HepG2 (cell line): ENCODE data around the gene NOC2L. TPM values are rescaled to one million over a fixed set of nuclear protein-coding genes. Genes with fewer than 3 reads are reported as not detected.

Source experiments
- ATAC-seq: fragments of 200-7000 bp; cut with Tn5 transposase; 3 replicates; pipeline ENCODE4 v1.9.1; 2020; ENCODE audit warnings: mild to moderate bottlenecking, moderate library complexity
- BruUV-seq: library from RNA; stranded (reverse); fragments of 400-500 nt; replicated peaks from 2 replicates; lab custom pipeline; 2021; lab: Mats Ljungman, UMichigan
- CTCF ChIA-PET: fragments of 300-600 bp; formaldehyde crosslinking; extraction: SDS; loops from one replicate; lab custom pipeline; 2021; ENCODE audit warnings: low total read pairs, inconsistent platforms, low intra/inter-chr PET ratio; lab: Yijun Ruan, JAX
- POLR2A ChIA-PET: fragments of 350-600 bp; sonication (Branson Sonifier 250); formaldehyde crosslinking; loops from one replicate; lab custom pipeline; 2020; ENCODE audit warnings: antibody characterized with exemption, inconsistent platforms; lab: Yijun Ruan, JAX
- DNase-seq: peaks from one replicate; pipeline ENCODE4 v3.0.0-alpha.2; 2015; ENCODE audit warnings: low spot score
- FAIRE-seq: peaks from 3 replicates; lab custom pipeline; 2011; peaks lifted over from hg19 to GRCh38; lab: Jason Lieb, UNC
- H2AFZ ChIP-seq: one replicate; pipeline ENCODE4 v1.6.1; 2011; ENCODE audit warnings: low read length, inconsistent platforms
- H3K27ac ChIP-seq: fragments of 300-600 bp; 3 replicates; pipeline ENCODE4 v1.8.0; 2011; ENCODE audit warnings: mixed run types, mild to moderate bottlenecking, mixed read lengths, low read length, inconsistent platforms; ENCODE audit not compliant: insufficient read depth; ENCODE audit errors: extremely low read length
- H3K27me3 ChIP-seq, 2 experiments: fragments of 200-600 bp in 1 of 2; 2 replicates in 1 of 2; 3 replicates in 1 of 2; pipeline versions ENCODE4 v1.6.0 to v1.8.0; 2011; ENCODE audit warnings: low read length in 2 of 2, mild to moderate bottlenecking in 2 of 2, moderate library complexity in 2 of 2, inconsistent platforms in 1 of 2; ENCODE audit not compliant: insufficient read depth in 2 of 2, control insufficient read depth in 1 of 2
- H3K36me3 ChIP-seq, 2 experiments: fragments of 200-600 bp in 1 of 2; replicated peaks in 1 of 2; 2 replicates in 1 of 2; 3 replicates in 1 of 2; pipeline versions ENCODE4 v1.5.1 to v1.8.0; 2011; ENCODE audit warnings: low read length in 2 of 2, inconsistent platforms in 1 of 2; ENCODE audit not compliant: insufficient read depth in 2 of 2, control insufficient read depth in 1 of 2
- H3K4me1 ChIP-seq: 2 replicates; pipeline ENCODE4 v1.5.1; 2012; ENCODE audit warnings: low read length, inconsistent platforms; ENCODE audit not compliant: insufficient read depth
- H3K4me2 ChIP-seq: 2 replicates; pipeline ENCODE4 v1.6.0; 2011; ENCODE audit warnings: low read depth, low read length, inconsistent platforms
- H3K4me3 ChIP-seq, 3 experiments: fragments of 200-600 bp in 1 of 3; sonication (generic), shearing (Covaris generic) in 1 of 3; replicated peaks in 1 of 3; 2 replicates each; pipeline ENCODE4 v1.5.1; 2011 to 2016; ENCODE audit warnings: low read length in 3 of 3, inconsistent platforms in 2 of 3, low read depth in 2 of 3, mild to moderate bottlenecking in 2 of 3, control low read depth in 1 of 3, mixed read lengths in 1 of 3; ENCODE audit not compliant: insufficient read depth in 1 of 3
- H3K79me2 ChIP-seq: one replicate; pipeline ENCODE4 v1.6.1; 2011; ENCODE audit warnings: low read length, inconsistent platforms; ENCODE audit not compliant: insufficient read depth
- H3K9ac ChIP-seq: 2 replicates; pipeline ENCODE4 v1.6.0; 2011; ENCODE audit warnings: mild to moderate bottlenecking, low read depth, low read length, inconsistent platforms; ENCODE audit not compliant: insufficient read depth
- H3K9me3 ChIP-seq: 2 replicates; pipeline ENCODE4 v1.5.1; 2012; ENCODE audit warnings: mild to moderate bottlenecking, low read length
- H4K20me1 ChIP-seq: 2 replicates; pipeline ENCODE4 v1.6.0; 2011; ENCODE audit warnings: inconsistent platforms, mild to moderate bottlenecking, low read length, moderate library complexity; ENCODE audit not compliant: insufficient read depth
- CAMTA2 ChIP-seq: sonication (generic); formaldehyde crosslinking; IDR thresholded peaks from 2 replicates; pipeline ENCODE4 v1.4.0; 2020; ENCODE audit warnings: mild to moderate bottlenecking, missing genetic modification reagents, borderline replicate concordance
- CERS6 ChIP-seq: sonication (generic); formaldehyde crosslinking; IDR thresholded peaks from 2 replicates; pipeline ENCODE4 v1.5.0; 2020; ENCODE audit warnings: missing genetic modification reagents
- FLYWCH1 ChIP-seq: sonication (generic); formaldehyde crosslinking; IDR thresholded peaks from 2 replicates; pipeline ENCODE4 v1.8.1; 2023; ENCODE audit warnings: mild to moderate bottlenecking, missing genetic modification reagents
- MTF1 ChIP-seq: sonication (generic); formaldehyde crosslinking; IDR thresholded peaks from 2 replicates; pipeline ENCODE4 v1.5.0; 2020; ENCODE audit warnings: missing genetic modification reagents
- RBM39 ChIP-seq: fragments of 200-400 bp; formaldehyde crosslinking; IDR thresholded peaks from one replicate; pipeline ENCODE4 v1.6.1; 2018; ENCODE audit warnings: antibody characterized with exemption, mild to moderate bottlenecking, low read depth, low read length; ENCODE audit not compliant: poor library complexity, severe bottlenecking
- TGIF2 ChIP-seq: IDR thresholded peaks from 2 replicates; pipeline ENCODE4 v1.6.1; 2016; ENCODE audit warnings: control low read depth, missing compliant biosample characterization
- ZFP36 ChIP-seq: fragments of 150-350 bp; IDR thresholded peaks from 2 replicates; pipeline ENCODE4 v1.6.1; 2018; ENCODE audit warnings: borderline replicate concordance, low read length, low read depth; ENCODE audit not compliant: partially characterized antibody
- ZFP36L2 ChIP-seq: sonication (generic); formaldehyde crosslinking; IDR thresholded peaks from 2 replicates; pipeline ENCODE4 v1.4.0; 2020; ENCODE audit warnings: missing genetic modification reagents
- ZFP91 ChIP-seq: sonication (generic); formaldehyde crosslinking; IDR thresholded peaks from 2 replicates; pipeline ENCODE4 v1.9.0; 2022; ENCODE audit warnings: missing genetic modification reagents, mild to moderate bottlenecking, borderline replicate concordance
- ZFX ChIP-seq: sonication (generic); formaldehyde crosslinking; IDR thresholded peaks from 2 replicates; pipeline ENCODE4 v1.4.0; 2020; ENCODE audit warnings: mild to moderate bottlenecking, low read depth, missing genetic modification reagents, moderate library complexity
- ZKSCAN5 ChIP-seq: sonication (generic); formaldehyde crosslinking; IDR thresholded peaks from 2 replicates; pipeline ENCODE4 v1.5.1; 2020; ENCODE audit warnings: mild to moderate bottlenecking, missing genetic modification reagents
- ZNF503 ChIP-seq: sonication (generic); formaldehyde crosslinking; IDR thresholded peaks from 2 replicates; pipeline ENCODE4 v1.4.0; 2020; ENCODE audit warnings: missing genetic modification reagents
- WGBS: methylation state at CpG from one replicate; pipeline ENCODE4 v1.1.6; 2017; ENCODE audit warnings: low lambda C conversion rate; 5-methylcytosine and 5-hydroxymethylcytosine counted together
- in situ Hi-C: cut with HindIII; loops from 2 replicates; pipeline ENCODE4 v1.10.0; 2017; ENCODE audit warnings: low pct_unique_long_range_greater_than_20kb; ENCODE audit not compliant: extremely low pct_ligation_motif_present
- intact Hi-C: fragments of 100-400 bp; cut with micrococcal nuclease; formaldehyde crosslinking; loops from one replicate; pipeline ENCODE4 v1.10.0; 2022; ENCODE audit not compliant: unreplicated experiment
- polyA plus RNA-seq, 8 experiments: library from polyadenylated mRNA; depleted of rRNA in 3 of 8; stranded (reverse) in 7 of 8; unstranded in 1 of 8; fragments of >200 nt; fragmentation: Illumina TruSeq in 4 of 8; extraction: Trizol in 4 of 8; gene quantifications; 2 replicates each; pipeline versions ENCODE4 v1.2.1 to v1.2.3, GENCODE V29; 2011 to 2016; ENCODE audit warnings: low read depth in 4 of 8, missing spikeins in 1 of 8, mixed read lengths in 1 of 8; ENCODE audit not compliant: insufficient read depth in 1 of 8
- total RNA-seq, 5 experiments: library from RNA; depleted of rRNA; stranded (reverse); fragments of >200 nt; fragmentation: Illumina TruSeq; extraction: Trizol; gene quantifications; 2 replicates each; pipeline ENCODE4 v1.2.3, GENCODE V29; 2016; ENCODE audit warnings: low read depth in 1 of 5

Gene NOC2L
- total and polyA plus RNA-seq, 2 of the 13 experiments (the other 11 are each of a cell fraction or from before 2014, with no cell fraction given) = 32.0 to 103 TPM

- TF ChIP-seq ZFP36L2 = no peak
- no peak for TF ChIP-seq TGIF2
- TF ChIP-seq CERS6 (CRISPR knock-in tag) = no peak
- TF ChIP-seq FLYWCH1 (CRISPR knock-in tag) = no peak
- TF ChIP-seq MTF1 (CRISPR knock-in tag) = no peak
- TF ChIP-seq ZFP36 = peak; percentile 13
- no peak for TF ChIP-seq CAMTA2 (CRISPR knock-in tag)
- no peak for TF ChIP-seq ZKSCAN5 (CRISPR knock-in tag)
- TF ChIP-seq ZFP91 (CRISPR knock-in tag) = no peak
- TF ChIP-seq ZNF503 = no peak
- TF ChIP-seq RBM39 = no peak
- TF ChIP-seq ZFX = 0 out of 2 replicates have a peak, but pooled peaks have one; percentile 8
- WGBS = no CpG with 5 or more reads among the region's 98 CpGs
- ChIA-PET POLR2A (no interaction called here), CTCF (no interaction called here)
- Histone ChIP-seq H3K27ac (no peak overlapping the region), H3K4me2 (peak overlapping the region; percentile 60), H3K9me3 (no peaks in the 10 kb centered on the region), H3K9ac (no peak overlapping the region), H2AFZ (no peak overlapping the region), H4K20me1 (peaks cover 9% of the 10 kb centered on the region; the same call in 1 of the 2 replicates), H3K4me3 (peak overlapping the region; percentile 12 to 62 (median 33); a peak in 5 of 6 replicates), H3K27me3 (peaks cover 47 to 85% of the 10 kb centered on the region in 2 experiments), H3K79me2 (no peaks in the 10 kb centered on the region), H3K4me1 (peaks cover 27% of the 10 kb centered on the region), H3K36me3 (no peaks in the 10 kb centered on the region)
- ATAC-seq (no peak), FAIRE-seq (no peak), DNase-seq (no peak)
- BruUV-seq = no TSS peak
- in situ Hi-C loops = no loop called here
- intact Hi-C loops = no loop called here
Measured at GRCh38 chr1:923991-924655, 34.9 kb downstream of the NOC2L start.
